Measurements from ENCODE around the gene RAPGEF3.

The RAPGEF3 gene

DNA sequence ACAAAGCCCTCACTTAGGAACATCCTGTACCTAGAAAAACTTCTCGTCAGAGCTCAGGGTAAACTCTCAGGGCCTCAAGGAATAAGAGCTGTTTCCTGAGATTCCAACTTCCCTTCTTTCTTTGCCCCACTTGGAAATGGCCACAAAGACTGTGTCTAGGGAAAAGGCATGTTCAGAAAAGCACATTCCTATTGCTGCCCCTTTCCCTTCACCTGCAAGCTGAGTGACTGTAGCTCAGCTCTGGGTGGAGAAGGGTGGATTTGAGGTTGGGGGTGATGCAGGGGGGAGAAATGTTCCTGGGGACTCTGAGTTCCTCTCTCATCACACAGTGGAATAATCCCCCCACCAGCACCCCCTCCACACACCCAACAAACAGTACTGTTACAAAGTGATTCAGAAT is 40.1 kb downstream of the RAPGEF3 start:
- no peak for DNase-seq (ENCODE audit: insufficient read length)
- no peak for FAIRE-seq

DNA sequence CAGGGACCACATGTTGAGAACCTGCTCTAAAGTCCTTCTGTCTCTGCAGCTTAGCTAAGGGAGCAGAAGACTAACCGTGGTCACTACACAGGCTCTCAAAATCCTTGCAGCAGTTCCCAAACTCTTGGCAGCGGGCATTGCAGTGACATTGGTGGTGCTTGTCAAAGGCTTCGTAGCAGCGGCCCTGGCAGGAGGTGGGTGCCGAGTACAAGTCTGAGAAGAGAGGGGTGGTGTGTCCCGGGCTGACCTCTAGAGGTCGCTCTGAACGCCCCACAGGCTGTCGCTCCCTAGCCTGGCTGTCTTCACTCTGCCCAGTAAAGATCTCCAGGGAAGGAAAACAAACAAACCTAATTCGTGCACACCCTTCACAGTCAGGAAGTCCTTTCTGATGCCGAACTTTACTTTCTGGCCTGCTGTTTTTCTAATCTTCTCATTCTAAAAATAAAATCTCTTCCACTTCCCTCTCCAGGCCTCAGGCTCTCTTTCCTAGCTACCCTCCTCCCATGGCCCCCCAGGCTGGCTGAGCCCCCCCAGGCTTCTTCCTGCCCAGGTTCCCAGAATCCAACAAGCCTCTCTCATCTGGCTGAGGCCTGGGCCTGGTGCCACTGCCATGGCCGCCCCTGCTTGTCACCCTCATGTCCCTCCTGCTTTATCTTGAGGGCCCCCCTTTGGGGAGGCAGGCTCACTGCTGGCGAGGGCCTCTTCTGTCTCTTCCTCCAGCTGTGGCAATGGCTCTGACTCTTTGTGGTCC is 41.1 kb downstream of the RAPGEF3 start:
- FAIRE-seq: no peak

More for the DNA sequence above, 40.1 kb downstream of the RAPGEF3 start:
- no peak for TF ChIP-seq TAF1 (IDR thresholded peaks at IDR 0.05; ENCODE audit: borderline replicate concordance, low read depth, low read length)
- TF ChIP-seq POLR2AphosphoS5 (IDR thresholded peaks at IDR 0.05; ENCODE audit: low read depth, low read length): no peak
- no peak for TF ChIP-seq POLR2A (IDR thresholded peaks at IDR 0.05; ENCODE audit: low read depth, low read length)

DNA sequence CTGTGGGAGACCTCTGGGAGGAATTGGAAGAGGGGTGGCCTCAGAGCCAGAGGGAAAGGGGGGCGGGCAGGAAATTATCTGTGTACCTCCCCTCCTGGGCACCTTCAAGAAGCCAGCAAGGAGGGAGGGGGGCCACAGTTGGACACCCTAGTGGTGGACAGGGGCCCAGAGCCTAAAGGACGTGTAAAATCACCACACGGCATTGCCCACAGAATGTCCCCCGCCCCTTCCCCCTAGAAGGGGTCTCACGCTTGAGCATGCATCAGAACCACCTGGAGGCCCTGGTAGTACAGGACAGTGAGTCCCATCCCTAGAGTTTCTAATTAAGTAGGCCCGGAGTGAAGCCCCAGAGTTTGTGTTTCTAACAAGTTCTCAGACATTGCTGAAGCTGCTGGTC is 41.6 kb downstream of the RAPGEF3 start:
- no peak for TF ChIP-seq TAF1 (IDR thresholded peaks at IDR 0.05; ENCODE audit: borderline replicate concordance, low read depth, low read length)
- TF ChIP-seq POLR2AphosphoS5 (IDR thresholded peaks at IDR 0.05; ENCODE audit: low read depth, low read length): no peak
- no peak for TF ChIP-seq POLR2A (IDR thresholded peaks at IDR 0.05; ENCODE audit: low read depth, low read length)
- no peak for FAIRE-seq

More for the DNA sequence above, 41.1 kb downstream of the RAPGEF3 start:
- no peak for DNase-seq (ENCODE audit: insufficient read length)
- TF ChIP-seq POLR2A (IDR thresholded peaks at IDR 0.05; ENCODE audit: low read depth, low read length): no peak
- no peak for TF ChIP-seq TAF1 (IDR thresholded peaks at IDR 0.05; ENCODE audit: borderline replicate concordance, low read depth, low read length)
- TF ChIP-seq POLR2AphosphoS5 (IDR thresholded peaks at IDR 0.05; ENCODE audit: low read depth, low read length): no peak

DNA sequence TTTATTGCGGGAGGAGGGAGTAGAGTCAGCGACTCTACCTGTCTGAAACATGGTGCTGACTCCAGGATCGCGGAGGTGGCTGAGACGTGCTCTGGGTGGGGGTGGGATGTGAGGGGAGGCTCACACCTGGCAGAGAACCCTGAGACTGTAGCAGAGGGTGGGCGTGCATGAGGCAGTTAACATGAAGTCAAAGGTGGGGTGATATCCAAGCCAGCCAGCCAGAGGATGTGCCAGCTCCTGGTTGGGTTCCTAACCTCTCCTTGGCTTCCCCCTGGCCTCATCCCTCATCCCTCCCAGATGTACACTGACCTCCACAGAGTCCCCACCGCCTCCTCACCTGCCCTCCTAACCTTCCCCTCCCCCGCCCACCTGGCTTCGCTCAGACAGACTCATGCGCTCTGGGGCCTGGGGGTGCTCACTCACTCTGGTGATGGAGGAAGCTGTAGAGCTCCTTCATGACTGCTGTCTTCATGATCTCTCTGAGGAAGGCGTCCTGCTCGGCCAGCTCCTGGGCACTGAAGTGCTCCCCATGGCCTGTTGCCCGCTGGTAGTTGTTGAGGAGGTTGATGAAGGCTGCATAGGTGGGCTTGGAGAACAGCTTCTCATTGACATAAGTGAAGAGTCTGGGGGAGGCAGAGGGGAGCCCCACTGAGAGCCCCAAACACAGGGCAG is 42.7 kb downstream of the RAPGEF3 start:
- FAIRE-seq (no peak), DNase-seq (ENCODE audit: insufficient read length) (no peak)
- TF ChIP-seq TAF1 (IDR thresholded peaks at IDR 0.05; ENCODE audit: borderline replicate concordance, low read depth, low read length) (no peak), POLR2A (IDR thresholded peaks at IDR 0.05; ENCODE audit: low read depth, low read length) (no peak), POLR2AphosphoS5 (IDR thresholded peaks at IDR 0.05; ENCODE audit: low read depth, low read length) (no peak)

More for the DNA sequence above, 41.6 kb downstream of the RAPGEF3 start:
- DNase-seq (ENCODE audit: insufficient read length): no peak

DNA sequence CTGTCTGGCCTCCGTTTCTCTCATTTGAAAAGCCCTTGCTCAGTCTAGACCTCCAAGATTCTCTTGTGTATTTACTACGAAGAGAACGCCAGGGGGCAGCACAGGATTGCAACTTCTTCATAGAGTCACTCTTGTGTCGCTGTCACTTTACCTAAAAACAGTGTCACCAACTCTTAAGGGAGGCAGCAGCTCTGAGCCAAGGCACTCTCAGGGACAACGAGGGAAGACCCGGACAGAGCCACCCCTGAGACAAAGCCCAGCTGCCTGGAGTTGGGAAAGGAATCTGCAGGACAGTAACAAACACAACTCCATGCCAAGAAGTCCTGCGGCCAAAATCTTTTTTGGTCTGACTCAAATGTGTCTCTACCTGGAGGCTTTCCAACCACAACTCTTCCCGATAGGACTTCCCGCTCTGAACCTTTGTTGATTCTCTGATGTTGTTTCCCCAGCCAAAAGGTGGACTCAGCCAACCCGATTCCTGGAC is 43.2 kb downstream of the RAPGEF3 start:
- TF ChIP-seq POLR2AphosphoS5 (IDR thresholded peaks at IDR 0.05; ENCODE audit: low read depth, low read length): no peak
- TF ChIP-seq TAF1 (IDR thresholded peaks at IDR 0.05; ENCODE audit: borderline replicate concordance, low read depth, low read length): no peak
- no peak for TF ChIP-seq POLR2A (IDR thresholded peaks at IDR 0.05; ENCODE audit: low read depth, low read length)
- FAIRE-seq (peak; percentile 84), DNase-seq (ENCODE audit: insufficient read length) (no peak)

DNA sequence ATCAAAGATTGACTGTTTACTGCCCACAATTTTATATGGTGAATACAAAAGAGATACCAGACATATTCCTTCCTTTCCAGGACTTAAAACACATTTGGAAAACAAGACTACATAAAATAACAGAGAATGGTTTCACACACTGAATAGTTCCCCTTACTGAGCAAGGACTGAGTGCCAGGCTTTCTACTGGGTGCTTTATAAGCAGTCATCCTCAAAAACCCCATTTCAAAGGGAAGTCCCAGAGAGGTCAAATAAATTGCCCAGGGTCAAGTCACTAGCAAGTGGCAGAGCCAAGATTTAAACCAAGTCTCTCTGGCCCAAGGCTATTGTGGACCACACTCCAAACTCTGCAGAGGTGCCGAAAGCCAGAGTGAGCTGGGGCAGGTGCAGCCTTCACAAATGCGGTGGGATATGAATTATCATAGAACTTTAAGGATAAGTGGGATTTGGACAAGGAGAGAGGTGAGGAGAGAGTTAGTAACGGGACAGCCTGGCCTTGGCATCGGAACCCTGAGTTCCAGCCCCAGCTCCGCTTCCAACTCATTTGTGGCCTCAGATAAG is 43.8 kb downstream of the RAPGEF3 start:
- DNase-seq (ENCODE audit: insufficient read length) (no peak), FAIRE-seq (no peak)
- TF ChIP-seq TAF1 (IDR thresholded peaks at IDR 0.05; ENCODE audit: borderline replicate concordance, low read depth, low read length) (no peak), POLR2A (IDR thresholded peaks at IDR 0.05; ENCODE audit: low read depth, low read length) (no peak), POLR2AphosphoS5 (IDR thresholded peaks at IDR 0.05; ENCODE audit: low read depth, low read length) (no peak)

DNA sequence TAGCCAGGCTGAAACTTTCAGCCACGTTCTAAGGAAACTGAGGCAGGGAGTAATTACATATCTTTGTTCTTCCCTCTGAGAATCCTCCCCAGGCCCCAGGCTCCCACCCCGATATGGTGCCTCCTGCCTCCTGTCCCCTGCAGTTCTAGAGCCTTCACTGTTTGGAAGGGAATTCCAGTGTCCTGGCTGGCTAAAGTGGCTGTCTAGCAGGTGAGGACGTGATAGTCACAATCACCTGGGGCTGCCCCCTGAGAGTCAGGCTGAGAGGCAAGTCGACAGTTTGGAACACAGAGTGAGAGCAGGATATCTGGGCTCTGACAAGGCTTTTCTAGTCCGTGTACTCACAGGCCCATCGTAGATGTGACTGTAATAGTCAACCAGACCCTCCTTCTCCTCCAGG is 46.5 kb downstream of the RAPGEF3 start:
- no peak for DNase-seq (ENCODE audit: insufficient read length)
- TF ChIP-seq POLR2A (IDR thresholded peaks at IDR 0.05; ENCODE audit: low read depth, low read length) (no peak), TAF1 (IDR thresholded peaks at IDR 0.05; ENCODE audit: borderline replicate concordance, low read depth, low read length) (no peak)
- no peak for FAIRE-seq

DNA sequence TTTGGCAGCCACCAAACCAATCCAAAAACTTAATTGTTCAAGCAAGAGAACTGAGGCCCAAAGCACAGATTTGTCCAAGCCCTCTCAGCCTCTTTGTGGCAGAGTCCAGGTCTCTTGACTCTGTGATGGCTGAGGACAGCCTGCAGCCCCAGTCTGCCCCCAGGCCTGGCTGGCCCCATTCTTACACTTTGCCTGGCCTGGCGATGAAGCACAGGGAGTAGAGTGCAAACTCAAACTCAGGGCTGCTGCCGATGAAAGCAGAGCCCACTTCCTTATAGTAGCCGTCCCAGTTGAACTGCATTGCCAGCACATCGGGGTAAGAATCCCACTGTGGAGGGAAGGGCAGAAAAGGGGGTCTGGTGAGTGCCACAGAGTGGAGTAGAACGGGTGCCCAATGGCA is 47.2 kb downstream of the RAPGEF3 start:
- TF ChIP-seq TAF1 (IDR thresholded peaks at IDR 0.05; ENCODE audit: borderline replicate concordance, low read depth, low read length): no peak
- TF ChIP-seq POLR2AphosphoS5 (IDR thresholded peaks at IDR 0.05; ENCODE audit: low read depth, low read length): no peak
- no peak for TF ChIP-seq POLR2A (IDR thresholded peaks at IDR 0.05; ENCODE audit: low read depth, low read length)
- no peak for FAIRE-seq
- DNase-seq (ENCODE audit: insufficient read length): no peak

DNA sequence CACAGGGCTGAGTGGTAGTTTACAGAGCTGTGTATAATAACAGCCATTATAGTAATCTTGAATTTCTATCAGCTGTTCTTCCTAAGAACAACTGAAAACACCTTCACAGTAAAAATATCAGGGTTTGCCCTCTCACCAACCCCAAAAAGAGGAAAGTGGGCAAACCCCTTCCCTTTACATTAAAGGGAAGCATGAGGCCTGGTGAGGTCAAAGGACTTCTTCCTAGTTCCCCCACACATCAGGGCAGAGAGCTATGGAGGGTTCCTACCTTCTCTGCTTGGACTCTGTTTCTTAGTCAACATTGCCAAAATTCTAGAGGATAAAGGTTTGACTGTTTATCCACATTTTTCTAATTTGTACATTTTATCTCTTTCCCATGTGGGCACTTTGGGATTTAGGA is 48.4 kb downstream of the RAPGEF3 start:
- FAIRE-seq (no peak), DNase-seq (ENCODE audit: insufficient read length) (no peak)
- TF ChIP-seq POLR2A (IDR thresholded peaks at IDR 0.05; ENCODE audit: low read depth, low read length): no peak
- TF ChIP-seq POLR2AphosphoS5 (IDR thresholded peaks at IDR 0.05; ENCODE audit: low read depth, low read length): no peak
- TF ChIP-seq TAF1 (IDR thresholded peaks at IDR 0.05; ENCODE audit: borderline replicate concordance, low read depth, low read length): no peak

DNA sequence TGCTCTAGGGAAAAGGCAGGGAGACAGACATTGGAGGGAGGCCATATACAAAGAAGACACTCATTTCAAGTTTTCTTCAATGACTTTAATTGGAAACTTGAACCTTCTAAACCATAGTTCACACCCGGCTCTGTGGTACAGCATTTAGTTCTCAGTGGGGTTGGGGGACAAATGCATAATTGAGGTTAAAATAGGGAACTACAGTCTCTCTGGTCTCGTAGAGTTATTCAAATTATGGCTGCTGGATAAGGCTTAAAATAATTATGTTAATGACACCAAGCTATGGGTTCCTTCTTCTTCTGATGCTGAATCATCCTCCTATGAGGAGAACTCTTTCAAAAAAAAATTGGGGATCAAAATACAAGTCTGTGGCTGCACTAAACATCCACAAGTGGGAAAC is 49.0 kb downstream of the RAPGEF3 start:
- no peak for FAIRE-seq
- no peak for TF ChIP-seq POLR2AphosphoS5 (IDR thresholded peaks at IDR 0.05; ENCODE audit: low read depth, low read length)
- TF ChIP-seq TAF1 (IDR thresholded peaks at IDR 0.05; ENCODE audit: borderline replicate concordance, low read depth, low read length): no peak
- no peak for TF ChIP-seq POLR2A (IDR thresholded peaks at IDR 0.05; ENCODE audit: low read depth, low read length)
- DNase-seq (ENCODE audit: insufficient read length): no peak

DNA sequence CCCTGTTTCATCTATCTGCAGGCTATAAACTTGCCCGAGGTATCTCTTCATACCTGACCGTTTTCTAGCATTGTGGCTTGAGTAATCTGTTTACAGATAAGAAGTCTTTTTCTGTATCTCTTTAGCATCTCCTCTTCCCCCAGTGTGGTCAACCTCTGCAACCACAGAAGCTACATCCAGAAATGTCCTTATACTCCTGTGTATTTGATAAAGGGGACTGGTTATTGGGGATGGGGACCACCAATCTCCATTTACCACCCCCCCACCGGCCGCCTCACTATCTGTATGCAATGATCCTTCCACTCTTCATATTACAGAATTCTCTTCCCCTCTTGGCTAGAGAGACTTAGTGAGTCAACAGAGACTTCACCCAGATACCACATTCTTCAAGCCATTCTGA is 49.4 kb downstream of the RAPGEF3 start:
- FAIRE-seq (no peak), DNase-seq (ENCODE audit: insufficient read length) (no peak)
- TF ChIP-seq POLR2AphosphoS5 (IDR thresholded peaks at IDR 0.05; ENCODE audit: low read depth, low read length) (no peak), POLR2A (IDR thresholded peaks at IDR 0.05; ENCODE audit: low read depth, low read length) (no peak), TAF1 (IDR thresholded peaks at IDR 0.05; ENCODE audit: borderline replicate concordance, low read depth, low read length) (no peak)
